ENCODE measurements around the gene FOLR1.
"Not testable (repeated sequence)": the region's sequence is repeated elsewhere in the genome, so short reads cannot be mapped to it uniquely, and the experiment has no call there.

Gene FOLR1

DNA sequence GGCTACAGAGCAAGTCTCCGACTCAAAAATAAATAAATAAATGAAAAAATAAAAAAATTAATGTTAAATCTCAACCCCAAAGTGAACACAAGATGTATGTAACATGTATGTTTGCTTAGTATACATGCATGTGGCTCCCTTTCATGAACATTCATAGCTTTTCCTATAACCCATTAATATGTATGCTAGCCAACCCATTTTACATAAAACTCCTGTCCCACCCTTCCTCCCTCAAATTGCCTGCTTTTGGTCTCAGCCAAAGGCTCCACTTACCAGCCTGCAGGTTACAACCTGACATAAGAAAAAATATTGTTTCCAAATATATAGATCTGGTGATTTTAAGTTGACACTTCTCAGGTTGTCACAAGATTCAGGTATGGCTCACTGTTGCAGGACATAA is 3.7 kb upstream of the FOLR1 start:
- no peak for DNase-seq

DNA sequence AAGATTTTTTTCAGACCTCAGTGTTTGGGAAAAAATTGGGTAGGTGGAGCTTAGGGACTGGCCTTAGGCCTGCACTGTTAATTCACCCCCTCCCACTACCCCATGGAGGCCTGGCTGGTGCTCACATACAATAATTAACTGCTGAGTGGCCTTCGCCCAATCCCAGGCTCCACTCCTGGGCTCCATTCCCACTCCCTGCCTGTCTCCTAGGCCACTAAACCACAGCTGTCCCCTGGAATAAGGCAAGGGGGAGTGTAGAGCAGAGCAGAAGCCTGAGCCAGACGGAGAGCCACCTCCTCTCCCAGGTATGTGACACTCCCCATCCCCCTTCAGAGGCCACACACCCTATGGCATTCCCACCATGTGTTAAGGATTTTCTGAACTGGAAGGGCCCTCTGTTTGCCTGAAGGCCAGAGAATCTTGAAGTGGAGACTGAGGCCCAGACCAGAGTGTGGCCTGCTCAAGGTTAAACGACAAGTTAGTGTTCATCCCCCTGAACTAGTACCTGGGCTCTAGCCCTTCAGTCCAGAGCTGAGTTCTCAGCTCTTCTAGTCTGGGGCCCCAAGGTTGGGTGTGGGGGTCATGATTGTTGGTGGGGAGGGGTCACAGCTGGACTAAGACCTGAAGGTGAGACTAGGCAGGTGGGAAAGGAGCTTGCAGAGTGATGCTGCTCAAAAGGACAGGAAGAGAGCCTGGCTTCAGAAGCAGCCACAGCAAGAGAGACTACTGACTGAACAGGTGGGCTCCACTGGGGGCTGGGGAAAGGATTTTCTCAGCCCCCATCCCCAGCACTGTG is 2.3 kb upstream of the FOLR1 start:
- DNase-seq: peak; percentile 44

DNA sequence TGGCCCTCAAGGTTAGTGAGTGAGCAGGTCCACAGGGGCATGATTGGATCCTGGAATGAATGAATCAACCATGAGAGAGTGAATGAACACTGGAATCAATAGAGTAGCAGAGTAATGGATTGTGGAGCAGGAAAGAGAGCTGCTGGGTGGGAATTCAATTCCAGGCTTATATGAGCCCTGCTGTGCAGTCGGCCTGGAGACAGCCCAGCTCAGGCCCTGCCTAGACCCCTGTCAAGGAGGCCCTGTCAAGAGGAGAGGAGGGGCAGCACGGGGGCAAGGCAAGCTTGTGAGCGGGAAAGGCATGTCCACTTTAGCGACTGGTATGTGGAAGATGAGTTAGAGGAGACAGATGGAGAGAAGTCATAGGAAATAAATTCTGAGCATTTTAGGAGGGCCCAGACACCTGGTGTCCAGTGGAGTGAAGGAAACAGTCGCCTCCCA is 1.3 kb upstream of the FOLR1 start:
- no peak for DNase-seq

DNA sequence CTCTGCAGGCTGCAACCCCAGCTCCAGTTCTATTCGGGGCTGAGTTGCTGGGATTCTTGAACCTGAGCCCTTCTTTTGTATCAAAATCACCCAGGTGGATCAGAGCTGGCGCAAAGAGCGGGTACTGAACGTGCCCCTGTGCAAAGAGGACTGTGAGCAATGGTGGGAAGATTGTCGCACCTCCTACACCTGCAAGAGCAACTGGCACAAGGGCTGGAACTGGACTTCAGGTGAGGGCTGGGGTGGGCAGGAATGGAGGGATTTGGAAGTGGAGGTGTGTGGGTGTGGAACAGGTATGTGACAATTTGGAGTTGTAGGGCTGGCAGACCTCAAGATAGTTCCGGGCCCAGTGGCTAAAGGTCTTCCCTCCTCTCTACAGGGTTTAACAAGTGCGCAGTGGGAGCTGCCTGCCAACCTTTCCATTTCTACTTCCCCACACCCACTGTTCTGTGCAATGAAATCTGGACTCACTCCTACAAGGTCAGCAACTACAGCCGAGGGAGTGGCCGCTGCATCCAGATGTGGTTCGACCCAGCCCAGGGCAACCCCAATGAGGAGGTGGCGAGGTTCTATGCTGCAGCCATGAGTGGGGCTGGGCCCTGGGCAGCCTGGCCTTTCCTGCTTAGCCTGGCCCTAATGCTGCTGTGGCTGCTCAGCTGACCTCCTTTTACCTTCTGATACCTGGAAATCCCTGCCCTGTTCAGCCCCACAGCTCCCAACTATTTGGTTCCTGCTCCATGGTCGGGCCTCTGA is 3.8 kb downstream of the FOLR1 start:
- no peak for DNase-seq

DNA sequence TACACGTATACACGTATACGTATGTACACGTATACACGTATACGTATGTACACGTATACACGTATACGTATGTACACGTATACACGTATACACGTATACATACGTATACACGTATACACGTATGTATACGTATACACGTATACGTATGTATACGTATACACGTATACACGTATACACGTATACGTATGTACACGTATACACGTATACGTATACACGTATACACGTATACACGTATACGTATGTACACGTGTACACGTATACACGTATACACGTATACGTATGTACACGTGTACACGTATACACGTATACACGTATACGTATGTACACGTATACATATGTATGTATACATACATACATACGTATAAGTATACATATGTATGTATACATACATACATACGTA is 9.5 kb downstream of the FOLR1 start:
- DNase-seq: not testable (repeated sequence)

DNA sequence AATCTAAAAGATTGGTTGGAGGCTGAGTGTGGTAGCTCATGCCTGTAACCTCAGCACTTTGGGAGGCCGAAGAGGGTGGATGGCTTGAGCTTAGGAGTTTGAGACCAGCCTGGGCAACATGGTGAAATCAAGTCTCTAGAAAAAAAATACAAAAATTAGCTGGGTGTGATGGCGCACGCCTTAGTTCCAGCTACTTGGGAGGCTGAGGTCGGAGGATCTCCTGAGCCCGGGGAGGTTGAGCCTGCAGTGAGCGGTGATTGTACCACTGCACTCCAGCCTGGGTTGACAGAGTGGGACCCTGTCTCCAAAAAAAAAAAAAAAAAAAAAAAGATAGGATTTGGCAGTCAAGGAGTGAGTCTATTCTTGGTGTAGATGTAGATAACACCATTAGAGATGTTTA is 10.6 kb downstream of the FOLR1 start:
- DNase-seq: no peak

DNA sequence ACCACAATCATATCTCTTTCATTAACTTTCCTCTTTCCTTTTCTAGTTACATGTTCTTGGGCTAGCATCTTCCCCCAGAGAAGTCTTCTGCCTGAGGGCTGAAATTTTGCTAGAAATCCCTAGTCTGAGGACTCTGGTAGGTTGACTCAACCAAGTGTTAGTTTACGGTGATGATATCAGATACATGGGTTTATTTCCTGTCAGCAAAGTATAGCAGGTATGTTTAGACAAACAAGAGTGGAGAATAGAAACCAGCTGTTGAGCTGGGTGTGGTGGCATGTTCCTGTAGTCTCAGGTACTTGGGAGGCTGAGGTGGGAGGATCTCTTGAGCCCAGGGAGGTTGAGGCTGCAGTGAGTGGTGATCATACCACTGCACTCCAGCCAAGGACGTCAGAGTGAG is 11.2 kb downstream of the FOLR1 start:
- no peak for DNase-seq

DNA sequence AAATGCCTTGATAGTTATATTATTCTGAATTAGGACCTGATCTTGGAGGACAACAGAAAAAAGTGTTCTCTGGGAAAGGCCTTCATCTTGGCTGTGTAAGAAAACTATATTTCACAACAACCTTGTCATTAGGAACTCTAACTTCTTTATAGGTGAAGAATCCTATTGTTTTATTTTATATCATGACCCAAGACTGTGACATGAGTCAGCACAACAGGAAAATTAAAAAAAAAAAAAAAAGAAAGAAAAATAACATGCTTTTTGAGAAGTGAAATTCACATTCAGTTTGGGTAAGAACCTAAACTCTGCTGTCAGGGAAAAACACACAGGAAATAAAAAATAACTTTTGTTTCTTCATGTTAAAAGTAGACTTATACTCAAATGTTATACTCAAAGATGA is 12.9 kb downstream of the FOLR1 start:
- DNase-seq: no peak

DNA sequence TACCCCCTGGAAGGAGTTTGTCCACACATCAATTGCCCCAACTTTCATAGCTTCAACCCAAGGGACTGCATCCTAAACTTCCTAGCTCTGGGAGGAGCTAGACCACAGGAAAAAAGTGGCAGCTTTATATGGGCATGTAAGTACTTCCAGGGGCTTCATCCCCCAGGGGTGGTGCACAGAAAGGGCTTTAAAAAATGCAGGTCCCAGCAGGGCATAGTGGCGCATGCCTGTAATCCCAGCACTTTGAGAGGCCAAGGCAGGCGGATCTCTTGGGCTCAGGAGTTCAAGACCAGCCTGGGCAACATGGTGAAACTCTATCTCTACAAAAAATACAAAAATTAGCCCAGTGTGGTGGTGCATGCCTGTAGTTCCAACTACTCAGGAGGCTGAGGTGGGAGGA is 14.9 kb downstream of the FOLR1 start:
- not testable (repeated sequence) for DNase-seq

DNA sequence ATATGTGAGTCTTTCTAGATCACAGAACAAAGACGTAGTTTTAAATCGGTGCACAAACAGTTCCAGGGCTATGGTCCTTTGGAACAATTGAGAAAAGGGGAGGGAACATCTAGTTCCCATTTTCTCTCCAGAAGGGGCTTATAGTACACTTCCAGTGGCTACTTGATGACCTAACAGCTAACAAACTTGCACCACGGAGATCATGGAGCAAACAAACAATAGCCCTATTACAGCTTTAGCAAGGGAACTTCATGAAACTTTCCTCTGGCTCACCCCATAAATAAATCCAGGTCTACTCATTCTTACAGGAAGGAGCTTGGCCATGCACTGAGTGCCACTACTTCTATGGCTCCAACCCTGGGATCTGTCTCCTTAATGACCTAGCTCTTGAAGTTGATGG is 16.3 kb downstream of the FOLR1 start:
- no peak for DNase-seq

DNA sequence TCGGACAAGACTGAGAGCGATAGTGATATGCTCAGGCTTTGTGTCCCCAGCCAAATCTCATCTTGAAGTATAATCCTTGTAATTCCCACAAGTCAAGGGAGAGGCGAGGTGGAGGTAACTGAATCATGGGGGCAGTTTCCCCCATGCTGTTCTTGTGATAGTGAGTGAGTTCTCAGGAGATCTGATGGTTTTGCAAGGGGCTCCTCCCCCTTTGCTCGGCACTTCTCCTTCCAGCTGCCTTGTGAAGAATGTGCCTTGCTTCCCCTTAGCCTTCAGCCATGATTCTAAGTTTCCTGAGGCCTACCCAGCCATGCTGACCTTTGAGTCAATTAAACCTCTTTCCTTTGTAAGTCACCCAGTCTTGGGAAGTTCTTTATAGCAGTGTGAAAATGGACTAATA is 17.2 kb downstream of the FOLR1 start:
- DNase-seq: no peak

DNA sequence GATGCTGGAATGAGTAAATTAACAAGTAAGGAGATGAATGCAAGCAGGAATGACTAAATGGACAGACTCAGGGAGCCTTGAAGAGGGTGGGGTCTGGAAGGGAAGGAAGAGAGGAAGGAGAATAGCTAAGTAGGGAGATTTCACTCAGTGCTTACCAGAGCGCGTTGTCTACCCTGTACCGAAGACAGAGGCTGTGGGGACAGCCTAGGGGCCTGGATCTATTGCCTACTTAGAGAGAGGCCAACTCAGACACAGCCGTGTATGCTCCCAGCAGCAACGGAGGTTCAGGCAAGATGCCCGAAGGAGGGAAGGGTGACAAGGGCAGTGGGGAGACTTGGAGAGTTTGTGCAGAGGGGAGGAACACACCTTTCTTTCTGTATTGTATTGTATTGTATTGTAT is 24.7 kb downstream of the FOLR1 start, which contains the start of gene FOLR2:
Gene FOLR2 (plus strand): TSS at position 157 of the 400 bp plus-strand sequence. CDS start 1,791 bp downstream, outside the sequence.
- no peak for DNase-seq

DNA sequence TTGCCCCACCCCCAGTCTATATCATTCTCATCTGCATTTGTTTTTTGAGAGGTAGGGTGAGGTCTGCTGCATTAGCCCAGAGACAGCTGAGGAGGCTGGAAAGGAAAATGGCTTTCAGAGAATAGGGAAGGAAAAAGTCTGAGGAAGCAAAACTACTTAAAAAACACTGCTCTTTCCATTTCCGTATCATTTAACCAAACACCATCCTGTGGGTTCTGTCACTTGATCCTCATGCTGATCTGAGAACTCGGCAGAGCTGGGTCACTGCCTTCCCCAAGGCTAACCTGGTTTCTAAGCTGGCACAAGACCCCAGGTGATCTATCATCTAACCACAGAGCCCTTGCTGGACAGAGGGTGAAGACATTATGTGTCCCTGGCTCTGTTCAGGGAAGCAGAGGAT is 25.9 kb downstream of the FOLR1 start:
- DNase-seq: no peak

DNA sequence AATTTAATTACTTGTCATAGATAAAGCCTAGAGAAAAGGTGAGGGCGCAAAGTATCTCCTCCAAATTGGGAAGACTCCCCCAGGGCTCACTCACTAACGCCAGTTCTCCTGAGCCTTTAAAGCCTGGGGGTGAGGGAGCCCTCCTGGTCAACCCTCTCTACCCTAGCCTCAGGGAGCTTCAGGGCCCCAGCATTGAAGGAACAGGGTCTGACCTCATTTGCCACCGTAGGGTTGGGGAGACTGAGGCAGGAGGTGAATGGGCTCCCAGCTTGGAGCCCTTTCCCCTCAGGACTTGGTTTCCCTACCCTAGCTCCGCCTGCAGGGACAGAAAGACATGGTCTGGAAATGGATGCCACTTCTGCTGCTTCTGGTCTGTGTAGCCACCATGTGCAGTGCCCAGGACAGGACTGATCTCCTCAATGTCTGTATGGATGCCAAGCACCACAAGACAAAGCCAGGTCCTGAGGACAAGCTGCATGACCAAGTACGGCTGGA is 26.4 kb downstream of the FOLR1 start:
- DNase-seq: no peak

DNA sequence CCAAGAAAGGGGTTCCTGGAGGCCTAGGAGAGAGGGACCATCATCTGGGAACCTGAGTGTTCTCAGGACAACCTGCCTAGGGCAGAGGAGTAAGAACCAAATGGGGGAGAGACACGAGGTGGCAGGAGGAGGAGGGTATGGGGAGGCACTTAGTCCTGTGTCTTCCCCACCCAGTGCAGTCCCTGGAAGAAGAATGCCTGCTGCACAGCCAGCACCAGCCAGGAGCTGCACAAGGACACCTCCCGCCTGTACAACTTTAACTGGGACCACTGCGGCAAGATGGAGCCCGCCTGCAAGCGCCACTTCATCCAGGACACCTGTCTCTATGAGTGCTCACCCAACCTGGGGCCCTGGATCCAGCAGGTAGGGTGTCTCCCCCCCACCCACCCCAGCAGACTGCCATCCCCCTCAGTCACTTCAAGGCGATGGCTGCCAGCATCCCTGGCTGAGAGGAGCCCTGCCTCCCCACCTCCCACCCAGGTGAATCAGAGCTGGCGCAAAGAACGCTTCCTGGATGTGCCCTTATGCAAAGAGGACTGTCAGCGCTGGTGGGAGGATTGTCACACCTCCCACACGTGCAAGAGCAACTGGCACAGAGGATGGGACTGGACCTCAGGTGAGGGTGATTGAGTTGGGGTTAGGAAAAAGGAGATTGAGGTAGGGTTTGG is 28.9 kb downstream of the FOLR1 start:
- no peak for DNase-seq

DNA sequence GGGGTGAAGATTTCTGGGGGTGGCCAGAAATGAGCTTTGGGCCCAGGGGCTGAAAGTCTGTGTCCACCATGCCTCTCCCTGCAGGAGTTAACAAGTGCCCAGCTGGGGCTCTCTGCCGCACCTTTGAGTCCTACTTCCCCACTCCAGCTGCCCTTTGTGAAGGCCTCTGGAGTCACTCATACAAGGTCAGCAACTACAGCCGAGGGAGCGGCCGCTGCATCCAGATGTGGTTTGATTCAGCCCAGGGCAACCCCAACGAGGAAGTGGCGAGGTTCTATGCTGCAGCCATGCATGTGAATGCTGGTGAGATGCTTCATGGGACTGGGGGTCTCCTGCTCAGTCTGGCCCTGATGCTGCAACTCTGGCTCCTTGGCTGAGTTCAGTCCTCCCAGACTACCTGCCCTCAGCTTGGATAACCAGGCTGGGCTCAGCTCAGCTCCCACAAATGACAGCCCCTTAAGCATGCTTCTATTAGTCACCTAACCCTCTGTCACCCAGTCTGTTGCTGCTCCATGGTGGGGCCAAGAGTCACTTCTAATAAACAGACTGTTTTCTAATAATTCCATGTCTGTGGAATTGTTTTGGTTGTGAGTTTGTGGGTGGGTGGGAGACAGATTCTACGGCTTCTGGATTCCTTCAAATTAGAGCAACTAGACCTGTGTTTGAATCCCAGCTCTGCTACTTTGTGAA is 29.6 kb downstream of the FOLR1 start:
- DNase-seq: no peak

DNA sequence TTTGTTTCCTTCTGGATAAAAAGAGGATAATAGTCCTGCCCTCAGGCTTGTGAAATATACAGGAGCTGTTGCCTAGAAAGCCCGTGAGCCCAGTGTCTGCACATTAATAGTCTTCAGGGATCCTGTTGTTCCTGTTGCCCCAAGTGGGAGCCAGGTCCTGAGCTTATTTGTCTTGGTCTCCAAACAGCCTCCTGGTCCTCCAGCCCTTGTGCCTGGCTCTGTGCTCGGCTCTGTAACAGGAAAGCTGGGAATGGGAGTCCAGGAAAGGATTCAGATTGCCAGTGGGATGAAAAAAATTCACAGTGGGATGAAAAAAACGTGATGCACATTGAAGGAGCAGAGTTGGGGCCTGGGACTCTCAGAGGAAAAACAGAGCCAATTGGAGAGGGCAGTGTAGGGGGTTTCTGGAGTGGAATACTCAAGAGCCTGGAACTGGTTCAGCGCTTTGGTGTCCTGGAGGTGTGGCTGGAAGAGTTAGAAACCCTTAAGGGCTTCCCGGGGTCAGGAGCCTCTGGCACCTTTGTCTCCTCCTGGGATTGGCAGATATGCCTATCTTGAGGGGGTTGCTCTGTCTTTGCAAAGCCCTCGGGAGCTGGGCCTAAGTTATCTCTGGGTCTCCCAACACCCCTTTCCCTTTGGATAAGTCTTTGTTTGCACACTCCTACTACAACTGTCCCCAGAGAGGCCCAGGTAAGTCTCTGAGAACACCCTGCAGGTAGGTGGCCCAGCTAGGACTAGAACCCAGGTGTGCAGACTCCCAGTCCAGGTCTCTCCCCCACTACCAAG is 30.4 kb downstream of the FOLR1 start:
- DNase-seq: no peak

DNA sequence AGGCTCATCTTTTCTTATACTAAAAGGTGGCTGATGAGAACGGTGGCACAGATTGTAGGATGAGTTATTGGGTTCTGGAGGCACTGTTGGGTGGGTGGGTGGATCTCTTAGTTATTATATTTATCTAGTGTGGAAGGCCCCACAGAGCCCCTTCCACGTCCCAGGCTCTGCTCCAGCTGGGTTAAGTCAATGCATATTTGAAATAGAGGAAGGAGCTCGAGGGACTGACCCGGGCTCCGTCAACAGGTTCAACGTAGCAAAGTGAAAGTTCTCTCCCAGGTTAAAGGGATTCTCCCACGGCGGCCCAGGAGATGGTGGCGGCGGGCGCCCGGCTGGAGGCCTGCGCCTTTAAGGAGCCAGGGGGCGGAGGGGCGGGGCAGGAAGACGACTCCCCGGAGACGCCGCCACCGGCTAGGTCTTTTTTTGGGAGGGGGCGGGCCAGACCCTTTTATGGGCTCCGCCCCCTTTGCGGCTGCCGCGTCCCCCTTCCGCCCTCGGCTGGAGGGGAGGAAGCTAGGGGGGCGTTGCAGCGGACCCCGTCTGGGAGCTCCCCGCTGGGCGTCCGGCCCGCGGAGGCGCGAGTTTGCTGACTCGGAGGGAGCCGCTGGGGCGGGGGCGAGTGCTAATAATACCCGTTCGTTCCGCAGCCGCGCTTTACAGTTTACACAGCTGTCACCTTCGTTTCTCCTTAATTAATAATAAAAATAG is 31.1 kb downstream of the FOLR1 start:
- DNase-seq: peak; percentile 97

DNA sequence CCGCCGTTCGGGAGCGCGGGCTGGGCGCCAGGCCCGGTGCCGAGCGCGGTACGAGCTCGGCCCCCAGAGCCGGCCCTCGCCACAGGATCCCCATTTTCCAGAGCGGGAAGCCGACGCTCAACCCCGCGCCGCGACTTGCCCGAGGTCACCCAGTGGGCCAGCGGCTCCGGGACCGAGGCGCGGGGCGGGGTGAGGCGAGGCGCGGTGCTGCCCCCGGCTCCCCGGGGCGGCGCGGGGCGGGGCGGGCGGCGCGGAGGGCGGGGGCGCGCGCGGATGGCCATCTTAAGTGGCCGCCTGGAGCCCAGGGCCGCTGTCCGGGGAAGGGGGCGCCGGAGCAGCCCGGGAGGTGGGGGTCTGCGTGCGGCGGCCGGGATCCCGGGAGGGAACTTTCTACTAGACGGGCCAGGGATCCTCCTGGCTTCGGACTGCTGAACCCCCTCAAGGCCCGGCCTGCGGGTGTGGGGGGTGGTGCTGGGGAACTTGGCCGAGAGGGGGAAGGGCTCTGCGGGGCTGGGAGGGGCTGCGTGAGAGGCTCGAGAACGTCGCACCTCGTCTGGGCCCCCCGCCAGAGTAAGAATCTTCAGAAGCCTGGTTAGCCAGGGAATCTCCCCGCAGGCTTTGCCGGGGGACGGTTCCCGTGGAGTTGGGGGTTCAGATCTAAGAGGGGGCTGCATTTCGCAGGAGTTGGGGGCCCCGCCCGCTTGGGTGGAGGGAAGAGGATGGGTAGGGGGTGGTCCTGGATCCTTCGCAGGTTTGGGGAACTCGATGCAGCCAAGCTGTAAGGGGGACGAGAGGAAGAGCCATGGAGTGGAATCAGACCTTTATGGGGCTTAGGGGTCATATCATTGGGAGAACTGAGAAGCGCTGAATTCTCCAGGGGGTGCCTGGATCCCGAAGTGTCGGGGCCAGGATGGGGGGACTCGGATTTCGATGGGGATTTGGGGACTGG is 31.9 kb downstream of the FOLR1 start:
- peak; percentile 60 for DNase-seq
